ENCODE data around the gene SLC7A10. TPM values are rescaled to one million over a fixed set of nuclear protein-coding genes. Genes with fewer than 3 reads are reported as not detected.

Gene SLC7A10
- total and polyA plus RNA-seq, 2 donors from 2014 or later = 0.41 TPM; not detected in 1

GRCh38 chr19:33232656-33233055, 7.0 kb upstream of the SLC7A10 start:
- FAIRE-seq (no peak), DNase-seq (no peak)
- no peak for TF ChIP-seq CTCF (IDR thresholded peaks at IDR 0.05; ENCODE audit: borderline replicate concordance, extremely low read depth, insufficient read depth)
- Histone ChIP-seq H3K9me3 (ENCODE audit: control insufficient read depth in 2 of 3, insufficient read depth in 1 of 3, low read length in 3 of 3) (peaks cover 0 to 12% (median 2%) of the 10 kb centered on the region in 3 donors), H3K9ac (ENCODE audit: low read length in 3 of 3) (no peak overlapping the region), H3K4me1 (ENCODE audit: control insufficient read depth in 2 of 3, insufficient read depth in 2 of 3, low read depth in 1 of 3, low read length in 3 of 3) (peaks cover 0 to 2% (median 0%) of the 10 kb centered on the region in 3 donors), H3K27me3 (ENCODE audit: control insufficient read depth, insufficient read depth, low read length) (no peaks in the 10 kb centered on the region), H3K36me3 (ENCODE audit: control insufficient read depth in 2 of 3, insufficient read depth in 3 of 3, low read length in 3 of 3) (no peaks in the 10 kb centered on the region), H3K4me3 (ENCODE audit: low read length in 3 of 3) (no peak overlapping the region), H3K27ac (ENCODE audit: low read depth in 2 of 2, low read length in 2 of 2) (no peak overlapping the region)
- intact Hi-C loops (cut with DNase I) = no loop called here

- FAIRE-seq (no peak), DNase-seq (no peak)
- Histone ChIP-seq H3K4me3 (ENCODE audit: low read length in 3 of 3) (no peak overlapping the region), H3K4me1 (ENCODE audit: control insufficient read depth in 2 of 3, insufficient read depth in 2 of 3, low read depth in 1 of 3, low read length in 3 of 3) (peaks cover 0 to 2% (median 0%) of the 10 kb centered on the region in 3 donors), H3K9me3 (ENCODE audit: control insufficient read depth in 2 of 3, insufficient read depth in 1 of 3, low read length in 3 of 3) (peaks cover 0 to 18% (median 5%) of the 10 kb centered on the region in 3 donors), H3K27me3 (ENCODE audit: control insufficient read depth, insufficient read depth, low read length) (no peaks in the 10 kb centered on the region), H3K9ac (ENCODE audit: low read length in 3 of 3) (no peak overlapping the region), H3K36me3 (ENCODE audit: control insufficient read depth in 2 of 3, insufficient read depth in 3 of 3, low read length in 3 of 3) (no peaks in the 10 kb centered on the region), H3K27ac (ENCODE audit: low read depth in 2 of 2, low read length in 2 of 2) (no peak overlapping the region)
- no peak for TF ChIP-seq CTCF (IDR thresholded peaks at IDR 0.05; ENCODE audit: borderline replicate concordance, extremely low read depth, insufficient read depth)
- intact Hi-C loops (cut with DNase I) = no loop called here
Measured at GRCh38 chr19:33231511-33231910, 5.9 kb upstream of the SLC7A10 start.

- Histone ChIP-seq H3K36me3 (ENCODE audit: control insufficient read depth in 2 of 3, insufficient read depth in 3 of 3, low read length in 3 of 3) (no peaks in the 10 kb centered on the region), H3K27me3 (ENCODE audit: control insufficient read depth, insufficient read depth, low read length) (peaks cover 10% of the 10 kb centered on the region), H3K9me3 (ENCODE audit: control insufficient read depth in 2 of 3, insufficient read depth in 1 of 3, low read length in 3 of 3) (peaks cover 0 to 18% (median 5%) of the 10 kb centered on the region in 3 donors), H3K27ac (ENCODE audit: low read depth in 2 of 2, low read length in 2 of 2) (no peak overlapping the region), H3K4me1 (ENCODE audit: control insufficient read depth in 2 of 3, insufficient read depth in 2 of 3, low read depth in 1 of 3, low read length in 3 of 3) (peaks cover 0 to 6% (median 0%) of the 10 kb centered on the region in 3 donors), H3K9ac (ENCODE audit: low read length in 3 of 3) (no peak overlapping the region), H3K4me3 (ENCODE audit: low read length in 3 of 3) (no peak overlapping the region)
- FAIRE-seq (no peak), DNase-seq (no peak)
- intact Hi-C loops (cut with DNase I) = no loop called here
- no peak for TF ChIP-seq CTCF (IDR thresholded peaks at IDR 0.05; ENCODE audit: borderline replicate concordance, extremely low read depth, insufficient read depth)
Measured at GRCh38 chr19:33229962-33230361, 4.3 kb upstream of the SLC7A10 start.
